ENCODE measurements around the gene YBX3. TPM values are rescaled to one million over a fixed set of nuclear protein-coding genes. Genes with fewer than 3 reads are reported as not detected.

Gene YBX3
- total RNA-seq, 1 donor from 2014 or later: 148 TPM

DNA sequence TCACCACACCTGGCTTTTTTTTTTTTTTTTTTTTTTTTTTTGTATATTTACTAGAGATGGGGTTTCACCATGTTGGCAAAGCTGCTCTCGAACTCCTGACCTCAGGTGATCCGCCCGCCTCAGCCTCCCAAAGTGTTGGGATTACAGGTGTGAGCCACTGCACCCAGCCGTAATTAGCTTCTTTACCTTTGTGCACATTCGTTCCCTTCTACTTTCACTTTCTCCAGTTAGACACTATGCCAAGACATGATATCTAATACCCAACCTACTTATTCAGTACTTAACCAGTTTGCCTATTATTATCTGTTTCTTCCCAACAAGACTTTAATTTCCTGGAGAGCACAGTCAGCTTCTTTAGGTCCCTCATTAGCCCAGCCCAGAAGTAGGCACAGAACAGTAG lies 54.6 kb downstream of the YBX3 start:
- no peak for DNase-seq

DNA sequence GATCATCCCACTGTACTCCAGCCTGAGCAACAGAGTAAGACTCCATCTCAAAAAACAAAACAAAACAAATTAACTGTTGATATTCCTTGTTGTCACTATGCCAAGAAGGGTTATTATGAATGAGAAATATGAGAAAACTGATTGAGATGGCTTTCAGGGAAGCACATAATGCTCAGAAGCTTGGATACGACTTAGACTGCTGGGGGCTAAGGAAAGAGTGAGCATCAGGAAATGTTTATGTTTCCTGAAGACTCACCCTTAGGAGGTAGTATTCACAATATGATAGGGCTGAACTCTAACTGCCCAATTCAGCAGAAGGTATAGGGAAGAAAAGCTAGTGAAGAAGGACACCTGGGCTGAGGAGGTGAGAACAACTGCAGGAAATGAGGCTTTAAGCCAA lies 55.5 kb downstream of the YBX3 start:
- DNase-seq: peak; percentile 56

DNA sequence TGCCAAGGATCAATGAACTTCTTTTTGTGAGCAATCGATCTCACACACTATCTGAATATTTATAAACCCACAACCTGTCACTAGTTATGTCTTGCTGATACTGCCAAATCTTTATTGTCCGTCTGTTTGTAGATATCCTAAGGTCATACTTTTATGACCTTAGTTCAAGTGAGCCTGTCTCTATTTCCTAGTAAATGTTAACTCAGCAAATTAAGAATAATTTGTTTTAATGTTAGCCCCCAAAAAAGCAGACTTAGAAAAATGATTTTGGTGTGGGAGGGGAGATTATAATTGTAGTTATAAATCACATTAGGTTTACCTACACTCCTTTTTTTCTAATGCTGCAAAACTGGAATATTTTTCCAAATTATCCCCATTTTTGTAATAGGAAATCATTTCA lies 58.6 kb downstream of the YBX3 start:
- no peak for DNase-seq

GRCh38 chr12:10663869-10664268 lies 59.3 kb downstream of the YBX3 start:
- no peak for DNase-seq

DNA sequence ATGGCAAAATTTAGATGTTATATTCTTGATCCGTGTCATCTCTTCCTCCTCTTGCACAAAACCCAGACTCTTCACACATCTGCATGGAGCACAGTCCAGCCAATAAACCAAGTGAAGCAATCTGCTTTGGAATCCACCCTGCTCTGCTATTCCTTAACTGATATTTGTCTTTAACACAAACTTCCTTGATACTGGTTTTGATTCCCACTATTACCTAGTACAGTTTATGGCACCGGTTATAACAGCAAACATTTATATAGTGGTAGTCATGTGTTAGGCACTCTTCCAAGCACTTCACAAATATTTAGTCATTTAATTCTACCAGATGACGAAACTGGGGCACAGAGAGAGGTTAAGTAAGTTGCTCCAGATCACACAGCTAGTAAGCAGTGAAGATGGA lies 61.8 kb downstream of the YBX3 start:
- no peak for DNase-seq

- no peak for DNase-seq
Observed at GRCh38 chr12:10654003-10654402, 69.1 kb downstream of the YBX3 start.

DNA sequence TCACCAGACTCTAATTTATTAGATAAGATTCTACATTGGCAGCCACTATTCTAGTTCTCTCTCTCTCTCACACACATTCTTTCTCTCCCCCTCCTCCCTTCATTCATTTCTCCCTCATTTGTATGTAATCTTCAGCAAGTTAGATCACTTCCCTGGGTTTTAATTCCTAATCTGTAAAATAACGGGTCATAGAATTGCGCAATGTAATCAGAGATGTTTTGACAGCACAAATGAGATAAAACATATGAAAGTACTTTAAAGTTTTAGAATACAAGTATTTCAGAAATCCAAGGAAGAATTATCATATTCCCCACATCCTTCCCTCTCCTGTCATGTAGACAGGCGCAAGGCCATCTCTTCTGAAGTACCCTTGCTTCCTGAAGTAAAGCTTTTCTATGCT lies 70.9 kb downstream of the YBX3 start:
- no peak for DNase-seq

Other genes starting within 250 kb of the YBX3 start
- 1.0 and 1.2 TPM in 2 replicates for gene EIF2S3B, start 217.4 kb downstream of the YBX3 start, total RNA-seq
- gene MAGOHB, start 109.7 kb downstream of the YBX3 start, total RNA-seq: 7.8 and 17.6 TPM in 2 replicates
- 4.6 and 7.9 TPM in 2 replicates for gene STYK1, start 49.3 kb downstream of the YBX3 start, total RNA-seq
- gene TAS2R7, start 79.3 kb upstream of the YBX3 start, total RNA-seq: not detected in 2 replicates
- gene TAS2R8, start 84.0 kb upstream of the YBX3 start, total RNA-seq: not detected in 2 replicates
- not detected in 2 replicates for gene TAS2R9, start 86.8 kb upstream of the YBX3 start, total RNA-seq
- gene TAS2R10, start 103.0 kb upstream of the YBX3 start, total RNA-seq: 0.17 and 0.37 TPM in 2 replicates
- 0.17 and 0.33 TPM in 2 replicates for gene PRR4, start 126.2 kb upstream of the YBX3 start, total RNA-seq
- 11.2 and 12.8 TPM in 2 replicates for gene PRH1, start 160.9 kb upstream of the YBX3 start, total RNA-seq
- gene TAS2R13, start 186.2 kb upstream of the YBX3 start, total RNA-seq: 0.84 and 1.0 TPM in 2 replicates
- gene PRH2, start 205.9 kb upstream of the YBX3 start, total RNA-seq: not detected in 2 replicates
- 0.74 and 2.0 TPM in 2 replicates for gene TAS2R14, start 215.9 kb upstream of the YBX3 start, total RNA-seq

All from dermis blood vessel endothelial cell (primary cell).